ENCODE measurements around the gene GINS2. TPM values are rescaled to one million over a fixed set of nuclear protein-coding genes. Genes with fewer than 3 reads are reported as not detected.

Gene GINS2
- total RNA-seq, 1 donor from 2014 or later, result 0.88 TPM

- ATAC-seq, result no peak
- DNase-seq (ENCODE audit: low spot score), result no peak
Measured at GRCh38 chr16:85656351-85657266, 32.1 kb downstream of the GINS2 start.

- DNase-seq (ENCODE audit: low spot score) (no peak), ATAC-seq (no peak)
Measured at GRCh38 chr16:85655216-85656129, 33.3 kb downstream of the GINS2 start.

GRCh38 chr16:85654251-85655095 lies 34.3 kb downstream of the GINS2 start:
- no peak for DNase-seq (ENCODE audit: low spot score)

GRCh38 chr16:85653290-85653891 lies 35.4 kb downstream of the GINS2 start:
- ATAC-seq (no peak), DNase-seq (ENCODE audit: low spot score) (no peak)

More at GRCh38 chr16:85654251-85655095, 34.3 kb downstream of the GINS2 start:
- ATAC-seq, result no peak

- ATAC-seq, result peak; percentile 14
- no peak for DNase-seq (ENCODE audit: low spot score)
Measured at GRCh38 chr16:85652431-85653221, 36.1 kb downstream of the GINS2 start.

GRCh38 chr16:85651629-85652430 lies 36.9 kb downstream of the GINS2 start:
- no peak for DNase-seq (ENCODE audit: low spot score)
- ATAC-seq, result peak; percentile 2

- DNase-seq (ENCODE audit: low spot score) (peak; percentile 76), ATAC-seq (peak; percentile 76)
Measured at GRCh38 chr16:85650844-85651628, 37.7 kb downstream of the GINS2 start.

GRCh38 chr16:85650135-85650843 lies 38.5 kb downstream of the GINS2 start:
- no peak for DNase-seq (ENCODE audit: low spot score)
- ATAC-seq, result no peak

GRCh38 chr16:85649411-85650134 lies 39.2 kb downstream of the GINS2 start:
- ATAC-seq, result no peak
- no peak for DNase-seq (ENCODE audit: low spot score)

GRCh38 chr16:85648805-85649204 lies 39.9 kb downstream of the GINS2 start:
- ATAC-seq, result no peak
- DNase-seq (ENCODE audit: low spot score), result no peak

- no peak for DNase-seq (ENCODE audit: low spot score)
- ATAC-seq, result no peak
Measured at GRCh38 chr16:85648070-85648714, 40.6 kb downstream of the GINS2 start.

- no peak for ATAC-seq
- no peak for DNase-seq (ENCODE audit: low spot score)
Measured at GRCh38 chr16:85646976-85647375, 41.8 kb downstream of the GINS2 start.

GRCh38 chr16:85646358-85646907 lies 42.3 kb downstream of the GINS2 start:
- no peak for DNase-seq (ENCODE audit: low spot score)
- no peak for ATAC-seq

GRCh38 chr16:85645021-85645589 lies 43.6 kb downstream of the GINS2 start:
- no peak for ATAC-seq
- no peak for DNase-seq (ENCODE audit: low spot score)

GRCh38 chr16:85644093-85644712 lies 44.6 kb downstream of the GINS2 start:
- DNase-seq (ENCODE audit: low spot score) (no peak), ATAC-seq (no peak)

Measured in left lobe of liver (tissue), 2 donors.